ENCODE data around the gene S100A11.

The S100A11 gene

DNA sequence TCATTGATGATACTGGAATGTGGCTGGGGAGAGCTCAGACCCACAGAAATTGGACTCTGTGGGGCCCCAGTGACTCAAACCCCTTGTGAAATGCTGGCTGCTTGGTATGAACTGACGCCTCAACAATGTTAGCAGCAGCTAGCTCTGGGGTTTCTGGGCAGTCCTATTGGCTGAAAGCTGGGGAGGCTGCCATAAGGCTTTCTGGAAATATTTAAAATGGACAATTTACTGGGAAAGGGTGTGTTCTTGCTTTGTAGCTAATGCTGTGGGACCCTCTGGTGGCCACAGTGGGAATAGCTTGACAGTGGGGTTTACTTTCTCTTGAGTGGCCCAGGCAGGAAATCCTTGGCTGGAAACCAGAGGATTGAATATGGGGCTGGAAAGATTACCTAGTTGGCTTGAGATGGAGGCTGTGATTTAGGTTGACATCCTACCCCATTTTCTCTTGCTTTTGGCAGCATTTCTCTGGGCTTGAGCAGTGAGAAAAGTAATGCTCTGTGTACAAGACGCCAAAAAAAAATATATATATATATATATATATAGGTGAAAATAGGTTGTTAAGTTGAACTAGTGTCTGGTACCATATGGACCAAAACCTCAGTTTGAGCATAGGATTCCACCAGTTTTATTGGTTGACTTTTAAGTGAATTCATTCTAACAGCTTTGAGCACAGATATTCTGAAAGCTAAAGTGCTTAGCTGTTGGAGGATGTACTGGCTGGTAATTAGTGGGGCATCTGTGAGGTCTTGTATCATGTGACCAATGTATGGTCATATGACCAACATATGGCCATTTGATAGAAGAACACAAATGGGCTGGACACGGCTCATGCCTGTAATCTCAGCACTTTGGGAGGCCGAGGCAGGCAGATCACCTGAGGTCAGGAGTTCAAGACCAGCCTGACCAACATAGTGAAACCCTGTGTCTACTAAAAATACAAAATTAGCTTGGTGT lies 34.9 kb downstream of the S100A11 start:
- WGBS: 63% methylated on average over 3 of the region's 4 CpGs

DNA sequence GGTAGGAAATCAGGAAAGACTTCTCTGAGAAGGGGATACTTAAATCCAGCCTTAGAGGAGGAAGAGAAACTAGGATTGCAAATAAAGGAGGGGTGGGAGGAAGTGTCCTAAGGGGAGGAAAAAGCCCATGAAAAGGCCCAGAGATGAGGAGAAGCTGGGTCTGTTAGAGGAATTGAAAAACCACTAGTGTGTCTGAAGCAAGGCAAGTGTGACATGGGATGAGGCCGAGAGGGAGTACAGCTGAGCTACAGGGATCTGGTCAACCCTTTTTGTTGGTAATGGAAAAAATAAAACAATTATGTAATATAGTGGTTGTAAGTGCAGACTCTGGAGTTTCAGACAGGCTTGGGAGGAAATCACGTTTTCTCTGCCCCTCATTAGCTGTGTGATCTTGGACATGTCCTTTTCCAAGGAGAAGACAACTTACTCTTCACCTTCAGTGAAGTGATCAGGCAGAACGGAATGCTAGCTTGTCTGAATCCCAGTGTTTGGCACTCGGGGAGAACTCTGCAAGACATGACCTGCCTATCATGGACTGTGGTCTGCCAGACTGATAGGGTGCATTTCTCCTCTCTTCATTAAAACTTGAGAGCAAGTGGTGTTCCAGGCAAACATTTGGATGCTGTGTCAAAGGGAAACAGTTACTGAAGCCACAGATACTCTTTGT lies 35.7 kb downstream of the S100A11 start:
- WGBS: 77% methylated on average over 4 of the region's 4 CpGs
- Histone ChIP-seq H3K27ac (ENCODE audit: low read depth, low read length) (no peak overlapping the region), H3K4me3 (ENCODE audit: low read length) (no peak overlapping the region)

More for the DNA sequence above, 34.9 kb downstream of the S100A11 start:
- Histone ChIP-seq H3K9me3 (ENCODE audit: insufficient read depth, low read depth, low read length) (no peaks in the 10 kb centered on the region), H3K27ac (ENCODE audit: low read depth, low read length) (no peak overlapping the region), H3K4me3 (ENCODE audit: low read length) (no peak overlapping the region), H3K36me3 (ENCODE audit: insufficient read depth, low read length) (no peaks in the 10 kb centered on the region), H3K27me3 (ENCODE audit: insufficient read depth, low read length) (0 out of 2 replicates have a peak, but pooled peaks cover 4% of the 10 kb centered on the region), H3K4me1 (ENCODE audit: insufficient read depth, low read length) (peaks cover 8% of the 10 kb centered on the region; the same call in 1 of the 2 replicates), H3K9ac (ENCODE audit: low read depth, low read length) (no peak overlapping the region)

DNA sequence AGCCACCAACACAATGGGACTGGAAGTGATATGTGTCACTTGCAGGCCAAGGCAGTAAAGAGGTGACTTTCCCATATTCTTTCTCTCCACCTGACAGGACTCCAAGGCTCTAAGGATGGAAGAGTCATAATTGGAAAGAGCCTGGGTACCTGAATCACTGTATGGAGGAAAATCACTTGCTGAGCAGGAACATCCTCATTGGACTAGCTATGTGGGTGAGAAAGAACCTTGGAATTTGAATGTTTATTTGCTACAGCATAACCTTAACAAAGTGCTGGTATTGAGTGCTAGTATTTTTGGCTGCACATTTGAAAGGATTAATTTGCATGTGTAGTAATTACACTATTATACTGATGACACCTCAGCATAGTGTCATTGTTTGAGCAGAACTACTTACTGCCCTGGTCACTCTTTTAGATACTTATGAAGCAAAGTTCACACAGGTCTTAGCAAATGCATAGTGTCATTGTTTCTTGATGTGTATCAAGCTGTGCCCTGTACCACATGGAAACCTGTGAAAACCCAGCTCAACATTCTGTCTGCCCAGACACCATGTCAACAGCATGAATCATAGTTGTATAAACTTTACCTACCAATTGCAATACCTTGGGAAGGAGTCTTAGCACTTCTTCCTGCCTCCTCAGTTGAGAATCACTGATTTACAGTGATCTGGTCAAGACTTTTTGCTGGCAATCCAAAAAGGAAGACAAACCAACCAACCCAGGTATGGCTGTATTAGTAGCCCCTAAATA lies 38.0 kb downstream of the S100A11 start:
- H3K4me1 ChIP-seq (ENCODE audit: insufficient read depth, low read length): peaks cover 18% of the 10 kb centered on the region
- no peaks in the 10 kb centered on the region for H3K9me3 ChIP-seq (ENCODE audit: insufficient read depth, low read depth, low read length)

More for the DNA sequence above, 35.7 kb downstream of the S100A11 start:
- no peaks in the 10 kb centered on the region for H3K9me3 ChIP-seq (ENCODE audit: insufficient read depth, low read depth, low read length)
- no peaks in the 10 kb centered on the region for H3K36me3 ChIP-seq (ENCODE audit: insufficient read depth, low read length)
- H3K27me3 ChIP-seq (ENCODE audit: insufficient read depth, low read length): 0 out of 2 replicates have a peak, but pooled peaks cover 4% of the 10 kb centered on the region
- H3K9ac ChIP-seq (ENCODE audit: low read depth, low read length): no peak overlapping the region
- peaks cover 8% of the 10 kb centered on the region; the same call in 1 of the 2 replicates for H3K4me1 ChIP-seq (ENCODE audit: insufficient read depth, low read length)

DNA sequence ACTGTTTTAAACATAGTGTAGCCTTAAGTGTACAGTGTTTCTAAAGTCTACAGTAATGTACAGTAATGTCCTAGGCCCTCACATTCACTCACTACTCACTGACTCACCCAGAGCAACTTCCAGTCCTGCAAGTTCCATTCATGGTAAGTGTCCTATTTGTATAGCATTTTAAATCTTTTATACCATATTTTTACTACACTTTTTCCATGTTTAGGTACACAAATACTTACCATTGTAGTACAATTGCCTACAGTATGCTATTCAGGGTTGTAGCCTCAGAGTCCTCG lies 39.6 kb downstream of the S100A11 start:
- no peak overlapping the region for H3K9ac ChIP-seq (ENCODE audit: low read depth, low read length)
- H3K4me1 ChIP-seq (ENCODE audit: insufficient read depth, low read length): peaks cover 20% of the 10 kb centered on the region
- H3K27ac ChIP-seq (ENCODE audit: low read depth, low read length): no peak overlapping the region
- no peaks in the 10 kb centered on the region for H3K9me3 ChIP-seq (ENCODE audit: insufficient read depth, low read depth, low read length)
- H3K27me3 ChIP-seq (ENCODE audit: insufficient read depth, low read length): peaks cover 21% of the 10 kb centered on the region
- H3K36me3 ChIP-seq (ENCODE audit: insufficient read depth, low read length): no peaks in the 10 kb centered on the region
- H3K4me3 ChIP-seq (ENCODE audit: low read length): no peak overlapping the region
- 95% methylated on average over 1 of the region's 1 CpG for WGBS

More for the DNA sequence above, 38.0 kb downstream of the S100A11 start:
- Histone ChIP-seq H3K27ac (ENCODE audit: low read depth, low read length) (no peak overlapping the region), H3K27me3 (ENCODE audit: insufficient read depth, low read length) (peaks cover 7% of the 10 kb centered on the region; the same call in 1 of the 2 replicates), H3K36me3 (ENCODE audit: insufficient read depth, low read length) (no peaks in the 10 kb centered on the region), H3K9ac (ENCODE audit: low read depth, low read length) (no peak overlapping the region), H3K4me3 (ENCODE audit: low read length) (no peak overlapping the region)

DNA sequence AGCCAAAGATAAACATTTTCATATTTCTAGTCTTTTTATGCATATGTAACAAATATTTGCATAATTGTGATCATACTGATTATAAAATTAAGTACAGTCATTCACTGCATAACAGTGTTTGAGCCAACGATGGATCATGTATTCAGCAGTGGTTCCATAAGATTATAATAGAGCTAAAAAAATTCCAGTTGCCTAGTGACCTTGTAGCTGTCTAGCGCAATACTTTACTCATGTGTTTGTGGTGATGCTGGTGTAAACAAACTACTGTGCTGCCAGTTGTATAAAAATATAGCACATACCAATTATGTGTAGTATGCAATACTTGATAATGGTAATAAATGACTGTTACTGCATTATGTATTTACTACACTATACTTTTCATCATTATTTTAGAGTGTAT lies 41.0 kb downstream of the S100A11 start:
- H3K27ac ChIP-seq (ENCODE audit: low read depth, low read length): no peak overlapping the region
- no peaks in the 10 kb centered on the region for H3K9me3 ChIP-seq (ENCODE audit: insufficient read depth, low read depth, low read length)
- peaks cover 27% of the 10 kb centered on the region for H3K4me1 ChIP-seq (ENCODE audit: insufficient read depth, low read length)
- no peak overlapping the region for H3K4me3 ChIP-seq (ENCODE audit: low read length)
- WGBS: 94% methylated on average over 2 of the region's 2 CpGs
- H3K36me3 ChIP-seq (ENCODE audit: insufficient read depth, low read length): no peaks in the 10 kb centered on the region
- peaks cover 31% of the 10 kb centered on the region for H3K27me3 ChIP-seq (ENCODE audit: insufficient read depth, low read length)
- no peak overlapping the region for H3K9ac ChIP-seq (ENCODE audit: low read depth, low read length)

DNA sequence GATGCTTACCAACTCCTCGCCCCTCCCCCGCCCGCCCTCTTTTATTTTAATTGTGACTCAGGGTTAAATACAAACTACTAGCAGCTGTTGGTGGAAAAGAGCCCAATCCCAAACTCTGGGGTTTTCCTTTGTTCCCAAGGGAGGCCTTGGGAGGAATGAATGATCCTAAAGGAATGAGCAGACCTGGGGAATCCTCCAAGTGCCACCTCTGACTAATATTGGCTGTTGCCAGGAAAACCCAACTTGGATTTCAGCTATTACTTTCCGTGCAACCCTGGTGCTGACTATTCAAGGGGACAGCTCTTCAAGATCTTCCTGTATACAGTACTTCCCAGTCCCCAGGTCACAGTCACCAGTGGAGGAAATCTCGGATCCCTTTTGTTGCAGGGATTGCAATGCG lies 41.8 kb downstream of the S100A11 start:
- peak overlapping the region; percentile 24; the same call in 1 of the 2 replicates for H3K27ac ChIP-seq (ENCODE audit: low read depth, low read length)
- H3K9ac ChIP-seq (ENCODE audit: low read depth, low read length): peak overlapping the region; percentile 30; the same call in 1 of the 2 replicates
- 73% methylated on average over 3 of the region's 6 CpGs for WGBS
- H3K4me3 ChIP-seq (ENCODE audit: low read length): no peak overlapping the region
- H3K4me1 ChIP-seq (ENCODE audit: insufficient read depth, low read length): peaks cover 34% of the 10 kb centered on the region
- no peaks in the 10 kb centered on the region for H3K36me3 ChIP-seq (ENCODE audit: insufficient read depth, low read length)
- peaks cover 32% of the 10 kb centered on the region for H3K27me3 ChIP-seq (ENCODE audit: insufficient read depth, low read length)
- no peaks in the 10 kb centered on the region for H3K9me3 ChIP-seq (ENCODE audit: insufficient read depth, low read depth, low read length)

DNA sequence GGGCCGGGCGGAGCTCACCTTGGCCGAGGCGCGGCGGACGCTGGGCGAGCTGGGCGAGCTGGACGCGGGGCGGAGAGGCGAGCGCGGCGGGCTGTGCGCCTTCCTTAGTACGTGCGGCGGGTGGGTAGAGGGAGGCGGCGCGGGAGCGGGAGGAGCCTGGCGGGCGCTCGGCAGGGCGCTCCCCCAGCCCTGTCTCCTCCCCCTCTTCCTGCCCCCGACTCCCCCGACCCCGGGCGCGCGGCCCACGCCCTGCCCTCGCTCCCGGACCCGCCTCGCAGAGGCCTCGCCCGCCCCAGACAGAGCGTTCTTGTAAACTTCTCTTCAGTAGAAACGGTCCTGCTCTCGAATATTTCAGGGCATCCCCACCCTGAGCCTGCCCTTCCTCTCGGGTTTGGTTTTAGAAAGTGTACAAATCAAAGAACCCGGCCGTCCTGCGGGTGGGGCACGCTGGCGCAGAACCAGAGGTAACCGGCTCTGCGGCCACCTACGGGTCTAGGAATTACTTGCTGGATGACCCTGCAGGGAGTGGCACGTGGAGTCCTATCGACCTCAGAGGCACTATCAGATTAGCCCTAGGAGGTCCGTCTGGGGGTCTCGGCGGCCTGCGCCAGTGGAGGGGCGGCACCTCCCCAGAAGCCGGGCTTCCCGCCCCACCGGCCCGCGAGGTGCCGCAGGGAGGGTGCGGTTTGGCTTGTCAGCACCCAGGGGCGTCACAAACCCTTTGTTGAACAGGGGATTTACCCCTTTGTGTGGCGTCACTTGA lies 42.9 kb downstream of the S100A11 start, which contains the start of gene S100A10:
Gene S100A10, minus strand, starts transcription at position 126 of the 763 bp plus-strand sequence. CDS start 7,629 bp downstream, outside the sequence.
- Histone ChIP-seq H3K9me3 (ENCODE audit: insufficient read depth, low read depth, low read length) (no peaks in the 10 kb centered on the region), H3K9ac (ENCODE audit: low read depth, low read length) (peak within 1 kb of the TSS; percentile 90), H3K27ac (ENCODE audit: low read depth, low read length) (peak within 1 kb of the TSS; percentile 70), H3K4me1 (ENCODE audit: insufficient read depth, low read length) (peaks cover 45% of the 10 kb centered on the region), H3K4me3 (ENCODE audit: low read length) (peak within 1 kb of the TSS; percentile 92), H3K36me3 (ENCODE audit: insufficient read depth, low read length) (no peaks in the 10 kb centered on the region), H3K27me3 (ENCODE audit: insufficient read depth, low read length) (peaks cover 32% of the 10 kb centered on the region)
- WGBS: 1% methylated on average over 68 of the region's 69 CpGs

DNA sequence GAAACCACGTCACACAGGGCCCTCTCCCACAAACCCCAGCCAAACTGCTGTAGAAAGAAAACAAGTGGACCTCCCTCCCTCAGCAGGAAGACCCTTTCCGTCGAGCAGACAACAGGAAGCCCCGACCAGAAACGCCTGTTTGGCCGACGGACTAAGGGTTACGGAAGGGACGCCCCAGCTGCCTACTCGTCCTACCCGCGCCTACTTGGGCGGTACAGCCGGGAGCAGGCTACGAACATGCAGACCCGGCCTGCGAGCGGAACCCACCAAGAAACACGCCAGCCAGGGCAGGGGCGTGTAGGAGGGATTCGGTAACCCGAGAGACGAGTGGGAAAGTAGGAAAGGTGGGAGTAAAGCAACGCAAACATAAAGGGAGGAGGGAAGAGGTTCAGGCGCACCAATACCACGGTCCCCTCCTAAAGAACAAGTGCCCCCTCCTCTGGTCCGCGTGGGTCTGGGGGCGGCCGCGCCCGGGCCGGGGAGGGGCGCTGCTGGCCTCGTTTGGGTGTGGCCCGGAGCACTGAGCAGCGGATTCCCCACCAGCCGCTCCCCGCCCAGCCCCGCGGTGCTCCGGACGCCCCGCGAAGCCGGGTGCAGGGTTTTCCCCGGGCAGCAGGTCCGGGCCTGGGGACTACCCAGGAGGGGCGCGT lies 43.6 kb downstream of the S100A11 start:
- Histone ChIP-seq H3K9ac (ENCODE audit: low read depth, low read length) (peak overlapping the region; percentile 90), H3K36me3 (ENCODE audit: insufficient read depth, low read length) (no peaks in the 10 kb centered on the region), H3K4me3 (ENCODE audit: low read length) (peak overlapping the region; percentile 92), H3K9me3 (ENCODE audit: insufficient read depth, low read depth, low read length) (no peaks in the 10 kb centered on the region), H3K27me3 (ENCODE audit: insufficient read depth, low read length) (peaks cover 32% of the 10 kb centered on the region), H3K4me1 (ENCODE audit: insufficient read depth, low read length) (peaks cover 52% of the 10 kb centered on the region), H3K27ac (ENCODE audit: low read depth, low read length) (peak overlapping the region; percentile 70)
- WGBS: under 1% methylated on average over 50 of the region's 50 CpGs

DNA sequence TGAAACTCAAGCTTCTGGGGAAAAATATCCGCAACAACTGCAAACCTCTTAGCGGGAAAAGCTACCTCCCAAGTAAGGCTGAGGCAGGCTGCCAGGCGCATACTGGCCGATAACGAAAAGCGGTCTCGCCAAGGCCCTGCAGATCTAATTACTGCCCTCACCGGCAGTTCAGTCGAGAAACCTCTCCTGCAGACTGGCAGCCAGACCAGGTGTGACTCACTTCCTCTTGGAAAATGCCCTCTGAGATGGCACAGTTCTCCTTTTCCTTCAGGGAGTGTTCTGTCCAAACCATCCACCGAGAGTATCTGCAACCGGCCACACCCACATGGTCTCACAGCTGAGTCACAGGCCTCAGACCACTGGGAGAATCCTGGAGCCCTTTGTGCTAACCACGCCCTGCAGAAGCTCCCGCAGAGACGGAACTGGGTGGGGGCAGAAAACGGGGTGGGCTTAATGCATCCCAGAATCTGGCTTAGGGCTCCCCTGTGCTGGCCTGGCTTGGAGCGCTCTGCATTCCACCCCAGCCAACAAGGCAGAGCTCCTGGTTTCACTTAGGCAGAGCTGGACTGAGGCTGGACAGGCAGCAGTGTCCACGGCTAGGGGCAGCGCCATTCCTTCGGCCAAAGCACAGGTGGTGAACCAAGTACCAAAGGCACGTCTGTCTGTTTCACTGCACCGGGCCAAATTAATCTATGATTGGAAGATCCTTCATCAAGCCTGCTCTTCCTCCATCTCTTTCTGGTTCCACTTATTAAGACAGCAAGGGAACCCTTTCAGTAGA lies 44.3 kb downstream of the S100A11 start:
- peak overlapping the region; percentile 92 for H3K4me3 ChIP-seq (ENCODE audit: low read length)
- peaks cover 32% of the 10 kb centered on the region for H3K27me3 ChIP-seq (ENCODE audit: insufficient read depth, low read length)
- H3K36me3 ChIP-seq (ENCODE audit: insufficient read depth, low read length): no peaks in the 10 kb centered on the region
- no peaks in the 10 kb centered on the region for H3K9me3 ChIP-seq (ENCODE audit: insufficient read depth, low read depth, low read length)
- peak overlapping the region; percentile 50 for H3K27ac ChIP-seq (ENCODE audit: low read depth, low read length)
- WGBS: 8% methylated on average over 21 of the region's 21 CpGs
- H3K4me1 ChIP-seq (ENCODE audit: insufficient read depth, low read length): peaks cover 56% of the 10 kb centered on the region
- peak overlapping the region; percentile 90 for H3K9ac ChIP-seq (ENCODE audit: low read depth, low read length)
